HG03442 (cell line): ENCODE data around the gene LHFPL5.

Source experiments
- ATAC-seq: cut with Tn5 transposase; IDR thresholded peaks from one replicate; pipeline ENCODE4 v1.9.1; 2021; ENCODE audit warnings: mild to moderate bottlenecking, moderate library complexity; ENCODE audit not compliant: unreplicated experiment

LHFPL5 gene

GRCh38 chr6:35804996-35805736 lies at the start of gene LHFPL5:
LHFPL5 (plus strand) TSS chr6:35805352; CDS start chr6:35805671, 319 bp downstream.
- no peak for ATAC-seq

GRCh38 chr6:35757456-35758123 lies 47.6 kb upstream of the LHFPL5 start:
- no peak for ATAC-seq

- ATAC-seq: no peak
Measured at GRCh38 chr6:35759426-35759825, 45.7 kb upstream of the LHFPL5 start.

- ATAC-seq: no peak
Measured at GRCh38 chr6:35765739-35766138, 39.4 kb upstream of the LHFPL5 start.

- no peak for ATAC-seq
Measured at GRCh38 chr6:35769211-35769610, 35.9 kb upstream of the LHFPL5 start.

GRCh38 chr6:35771343-35771627 lies 33.9 kb upstream of the LHFPL5 start:
- ATAC-seq: no peak

- no peak for ATAC-seq
Measured at GRCh38 chr6:35774116-35774794, 30.9 kb upstream of the LHFPL5 start.

GRCh38 chr6:35775031-35775430 lies 30.1 kb upstream of the LHFPL5 start:
- ATAC-seq: no peak

GRCh38 chr6:35776364-35777215 lies 28.6 kb upstream of the LHFPL5 start, which contains the start of gene CLPSL2:
CLPSL2 (plus strand) TSS chr6:35776598; CDS start chr6:35776619, 21 bp downstream.
- no peak for ATAC-seq

GRCh38 chr6:35777356-35778102 lies 27.6 kb upstream of the LHFPL5 start:
- no peak for ATAC-seq

- no peak for ATAC-seq
Measured at GRCh38 chr6:35778437-35778836, 26.7 kb upstream of the LHFPL5 start.

GRCh38 chr6:35780719-35781118 lies 24.4 kb upstream of the LHFPL5 start, which contains the start of gene CLPSL1:
CLPSL1 (plus strand) TSS chr6:35781019; CDS start chr6:35781111, 92 bp downstream.
- ATAC-seq: no peak

GRCh38 chr6:35781290-35781689 lies 23.9 kb upstream of the LHFPL5 start:
- no peak for ATAC-seq

GRCh38 chr6:35782424-35782823 lies 22.7 kb upstream of the LHFPL5 start:
- ATAC-seq: no peak

- ATAC-seq: no peak
Measured at GRCh38 chr6:35784200-35784599, 21.0 kb upstream of the LHFPL5 start.

- ATAC-seq: no peak
Measured at GRCh38 chr6:35786272-35786671, 18.9 kb upstream of the LHFPL5 start.

GRCh38 chr6:35786810-35787209 lies 18.3 kb upstream of the LHFPL5 start:
- ATAC-seq: no peak

- ATAC-seq: no peak
Measured at GRCh38 chr6:35787266-35788218, 17.6 kb upstream of the LHFPL5 start.

GRCh38 chr6:35788423-35788982 lies 16.6 kb upstream of the LHFPL5 start:
- no peak for ATAC-seq
